ENCODE results near the gene PFDN6.

The PFDN6 gene

GRCh38 chr6:33336495-33336894, 47.1 kb downstream of the PFDN6 start:
- H3K4me3 ChIP-seq (ENCODE audit: low read length) = no peak overlapping the region
- no peak for TF ChIP-seq CTCF (conservative IDR thresholded peaks at IDR 0.05; ENCODE audit: low read depth, low read length)
- DNase-seq (ENCODE audit: low read depth) = no peak

- no peak for DNase-seq (ENCODE audit: low read depth)
- no peak overlapping the region for H3K4me3 ChIP-seq (ENCODE audit: low read length)
- no peak for TF ChIP-seq CTCF (conservative IDR thresholded peaks at IDR 0.05; ENCODE audit: low read depth, low read length)
These were observed 49.8 kb downstream of the PFDN6 start for GRCh38 chr6:33339193-33339592.

Data from retinal pigment epithelial cell (primary cell).